Left kidney (tissue), 2 donors: ENCODE data around the gene AKR1D1. TPM values are rescaled to one million over a fixed set of nuclear protein-coding genes. Genes with fewer than 3 reads are reported as not detected.
"Not testable (repeated sequence)": the region's sequence is repeated elsewhere in the genome, so short reads cannot be mapped to it uniquely, and the experiment has no call there.

ENCODE experiments used
- DNase-seq: peaks from one replicate; pipeline ENCODE4 v3.0.0-alpha.2; 2013
- polyA plus RNA-seq: library from polyadenylated mRNA; unstranded; fragments of 120-200 nt; gene quantifications from one replicate; pipeline ENCODE4 v1.2.1, GENCODE V29; 2013; ENCODE audit not compliant: insufficient read length

Gene AKR1D1
- polyA plus RNA-seq, 1 donor = 0.08 TPM

- DNase-seq = no peak
Observed at GRCh38 chr7:138074121-138074520, 2.1 kb upstream of the AKR1D1 start.

GRCh38 chr7:138074540-138074939 lies 1.7 kb upstream of the AKR1D1 start:
- DNase-seq = no peak

DNA sequence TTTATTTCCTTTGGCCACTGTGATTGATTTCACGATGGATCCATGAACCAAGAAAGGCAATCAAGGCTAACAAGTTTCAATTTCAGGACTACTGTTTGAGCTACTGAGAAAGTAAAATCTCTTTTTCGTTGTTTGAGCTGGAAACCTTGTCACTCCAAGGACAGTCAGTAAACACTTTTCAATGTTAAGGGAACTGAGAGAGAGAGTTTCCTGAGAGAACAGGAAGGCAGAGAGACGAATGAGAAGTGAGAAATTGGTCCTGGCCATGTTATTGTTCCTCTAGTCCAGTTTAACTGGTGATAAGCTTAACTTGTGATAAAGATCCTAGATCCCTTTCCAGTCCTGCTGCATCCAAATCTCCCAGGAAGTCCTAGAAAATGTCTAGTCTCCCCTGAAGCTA lies 909 bp upstream of the AKR1D1 start:
- no peak for DNase-seq

DNA sequence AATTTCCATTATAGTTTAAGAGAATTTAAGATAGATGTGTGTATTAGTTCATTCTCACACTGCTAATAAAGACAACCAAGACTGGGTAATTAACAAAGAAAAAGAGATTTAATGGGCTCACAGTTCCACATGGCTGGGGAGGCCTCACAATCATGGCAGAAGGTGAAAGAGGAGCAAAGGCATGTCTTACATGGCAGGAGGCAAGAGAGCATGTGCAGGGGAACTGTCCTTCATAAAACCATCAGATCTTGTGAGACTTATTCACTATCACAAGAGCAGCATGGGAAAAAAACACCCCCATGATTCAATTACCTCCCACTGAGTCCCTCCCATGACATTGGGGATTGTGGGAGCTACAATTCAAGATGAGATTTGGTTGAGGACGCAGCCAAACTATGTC lies 473 bp upstream of the AKR1D1 start:
- DNase-seq = not testable (repeated sequence)

DNA sequence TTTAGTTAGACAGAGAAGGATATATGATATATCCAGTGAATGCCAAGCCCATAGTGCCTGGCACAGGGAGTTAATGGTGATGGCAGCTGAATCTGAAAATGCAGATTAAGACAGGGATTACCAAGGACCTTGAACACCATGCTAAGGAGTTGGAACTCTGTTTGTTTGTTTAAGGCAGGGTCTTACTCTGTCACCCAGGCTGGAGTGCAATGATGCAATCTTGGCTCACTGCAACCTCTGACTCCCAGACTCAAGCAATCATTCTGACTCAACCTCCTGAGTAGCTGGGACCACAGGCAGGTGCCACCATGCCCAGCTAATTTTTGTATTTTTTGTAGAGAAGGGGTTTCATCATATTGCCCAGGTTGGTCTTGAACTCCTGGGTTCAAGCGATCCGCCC lies 1.6 kb downstream of the AKR1D1 start:
- DNase-seq = no peak

- DNase-seq = no peak
Observed at GRCh38 chr7:138079137-138079536, 2.9 kb downstream of the AKR1D1 start.

DNA sequence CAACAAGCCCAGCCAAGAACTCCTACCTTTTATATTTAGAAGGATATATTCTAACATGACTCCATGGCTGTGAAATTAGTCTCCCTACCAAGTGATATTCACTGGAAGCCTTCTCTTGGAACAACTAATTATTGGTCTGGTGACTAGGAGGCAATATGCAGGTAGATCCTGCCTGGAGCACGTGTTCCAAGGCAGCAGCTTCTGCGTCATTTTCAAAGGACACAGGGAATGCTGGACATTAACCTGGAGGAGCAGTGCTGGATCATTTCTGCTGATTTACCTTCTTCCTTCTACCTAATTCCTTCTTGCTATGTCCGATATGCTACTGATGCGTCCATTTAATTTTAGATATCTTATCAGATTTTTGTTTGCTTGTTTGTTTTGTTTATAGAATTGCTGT lies 5.6 kb downstream of the AKR1D1 start:
- no peak for DNase-seq

GRCh38 chr7:138083859-138084258 lies 7.6 kb downstream of the AKR1D1 start:
- no peak for DNase-seq

- no peak for DNase-seq
Observed at GRCh38 chr7:138086563-138087270, 10.5 kb downstream of the AKR1D1 start.

DNA sequence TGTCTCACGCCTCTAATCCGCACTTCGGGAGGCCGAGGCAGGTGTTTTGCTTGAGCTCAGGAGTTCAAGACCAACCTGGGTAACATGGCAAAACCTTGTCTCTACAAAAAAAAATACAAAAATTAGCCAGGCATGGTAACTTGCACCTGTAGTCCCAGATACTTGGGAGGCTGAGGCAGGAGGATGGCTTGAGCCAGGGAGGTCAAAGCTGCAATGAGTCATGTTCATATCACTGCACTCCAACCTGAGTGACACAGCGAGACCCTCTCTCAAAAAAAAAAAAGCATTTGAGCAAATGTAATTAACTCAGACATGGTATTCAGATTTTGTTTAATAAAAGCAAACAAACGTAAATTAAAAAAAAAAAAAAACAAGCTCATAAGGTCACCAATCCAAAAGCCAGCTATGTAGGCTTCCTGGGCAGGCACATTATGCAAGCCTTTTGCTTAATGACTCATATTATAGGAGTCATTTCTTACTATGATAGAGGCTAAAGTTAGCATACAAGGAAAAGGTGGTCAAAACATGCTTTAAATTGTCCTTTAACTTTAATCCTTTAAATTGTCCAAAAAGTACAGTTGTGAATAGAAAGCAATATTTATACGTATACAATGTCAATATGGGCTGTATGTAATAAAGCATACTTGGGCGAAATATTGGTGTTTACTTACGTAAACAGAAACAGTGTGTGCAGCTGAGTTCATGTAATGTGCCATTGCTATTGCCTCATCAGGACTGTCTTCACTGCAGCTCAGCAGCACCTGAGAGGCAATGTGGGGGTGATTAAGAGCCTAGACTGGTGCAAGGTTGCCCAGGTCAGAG lies 13.0 kb downstream of the AKR1D1 start:
- no peak for DNase-seq

DNA sequence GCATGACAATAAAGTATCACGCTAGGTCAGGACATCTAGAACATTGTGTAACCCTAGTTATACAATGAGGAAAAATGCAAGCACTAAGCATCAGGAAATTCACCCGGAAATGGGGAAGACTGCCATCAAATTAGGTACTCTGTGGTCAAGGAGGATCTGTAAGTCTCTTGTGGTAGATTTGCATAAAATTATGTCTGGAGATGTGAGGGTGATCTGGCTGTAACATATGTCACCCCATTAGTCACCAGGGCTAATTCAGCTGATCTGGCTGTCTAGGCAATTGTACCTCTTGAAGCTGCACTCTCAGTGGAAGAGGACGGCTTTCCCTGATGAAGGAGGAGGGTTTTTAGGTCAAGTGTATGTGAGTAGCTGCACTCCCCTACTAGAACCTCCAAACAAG lies 14.8 kb downstream of the AKR1D1 start:
- no peak for DNase-seq

- not testable (repeated sequence) for DNase-seq
Observed at GRCh38 chr7:138091840-138092239, 15.6 kb downstream of the AKR1D1 start.

GRCh38 chr7:138092486-138093028 lies 16.3 kb downstream of the AKR1D1 start:
- no peak for DNase-seq

DNA sequence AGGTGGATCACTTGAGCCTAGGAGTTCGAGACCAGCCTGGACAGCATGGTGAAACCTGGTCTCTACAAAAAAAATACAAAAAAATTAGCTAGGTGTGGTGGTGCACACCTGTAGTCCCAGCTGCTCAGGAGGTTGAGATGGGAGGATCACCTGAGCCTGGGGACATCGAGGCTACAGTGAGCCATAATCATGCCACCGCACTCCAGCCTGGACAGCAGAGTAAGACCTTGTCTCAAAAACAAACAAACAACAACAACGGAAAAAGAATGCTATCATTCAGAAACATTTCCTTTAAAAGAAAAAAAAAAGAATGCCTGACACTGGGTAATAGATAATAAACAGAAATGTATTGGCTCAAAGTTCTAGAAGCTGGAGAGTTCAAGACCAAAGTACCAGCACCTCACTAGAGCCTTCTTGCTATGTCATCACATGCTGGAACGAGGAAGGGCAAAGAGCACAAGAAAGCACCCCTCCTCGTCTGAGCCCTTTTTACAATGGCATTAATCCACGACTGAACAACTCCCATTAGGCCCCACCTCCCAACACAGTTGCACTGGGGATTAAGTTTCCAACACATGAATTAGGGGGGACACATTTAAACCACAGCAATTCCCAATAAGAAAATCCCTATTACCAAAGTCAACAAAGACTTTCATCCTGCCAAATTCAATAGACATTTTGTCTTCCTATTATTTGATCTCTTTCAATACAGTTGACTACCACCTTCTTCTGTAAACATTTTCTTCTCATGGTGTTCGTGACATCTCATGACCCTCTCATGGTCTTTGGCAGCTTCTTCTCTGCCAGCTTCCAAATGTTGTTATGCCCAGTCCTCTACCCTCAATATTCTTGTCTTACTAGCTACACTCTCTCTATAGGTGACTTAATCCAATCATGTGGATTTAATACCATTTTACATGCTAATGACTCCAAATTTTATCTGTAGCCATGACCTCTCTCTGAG lies 20.0 kb downstream of the AKR1D1 start:
- no peak for DNase-seq

DNA sequence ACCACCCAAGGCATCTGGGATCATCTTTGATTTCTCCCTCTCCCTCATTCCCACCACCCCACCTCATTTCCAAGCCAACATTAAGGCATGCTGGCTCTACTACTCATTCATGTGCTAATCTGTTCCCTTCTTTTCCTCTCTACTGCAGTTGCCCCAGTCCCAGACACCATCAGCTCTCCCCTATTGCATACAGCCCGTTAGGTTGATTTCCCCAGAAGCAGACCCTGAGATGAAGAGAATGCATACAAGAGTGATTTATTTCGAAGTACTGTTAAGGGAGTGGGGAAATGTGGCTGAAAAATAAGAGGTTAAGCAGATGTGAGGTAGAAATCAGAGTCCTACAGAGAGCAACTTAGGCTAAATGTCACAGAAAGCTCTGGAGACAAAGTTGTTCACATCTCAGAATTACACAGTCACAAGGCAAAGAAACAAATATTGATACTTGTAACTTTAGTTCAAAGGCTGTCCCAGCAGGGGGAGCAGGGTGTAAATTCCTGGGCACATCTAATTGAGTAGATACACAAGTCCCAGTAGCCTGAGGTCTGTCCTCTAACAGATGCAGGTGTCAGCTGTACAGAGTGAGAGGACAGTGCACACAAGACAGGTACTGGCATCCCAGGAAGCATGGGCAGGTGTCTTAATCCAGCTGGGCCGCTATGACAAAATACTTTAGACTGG lies 20.9 kb downstream of the AKR1D1 start:
- DNase-seq = peak; percentile 2

DNA sequence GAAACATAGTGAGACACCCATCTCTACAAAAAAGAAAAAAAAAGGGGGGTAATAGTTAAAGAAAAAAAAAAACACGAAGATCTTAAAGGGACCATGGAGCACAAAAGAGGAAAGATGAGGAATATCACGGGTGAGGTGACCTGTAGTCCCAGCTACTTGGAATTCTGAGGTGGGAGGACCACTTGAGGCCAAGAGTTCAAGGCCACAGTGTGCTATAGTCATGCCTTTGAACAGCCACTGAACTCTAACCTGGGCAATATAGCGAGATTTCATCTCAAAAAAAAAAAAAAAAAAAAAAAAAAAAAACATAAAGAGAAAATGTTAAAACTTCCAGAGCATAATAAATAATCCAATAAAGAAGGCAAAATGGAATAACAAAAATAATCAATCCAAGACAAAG lies 23.6 kb downstream of the AKR1D1 start:
- DNase-seq = no peak

- no peak for DNase-seq
Observed at GRCh38 chr7:138105221-138105620, 29.0 kb downstream of the AKR1D1 start.

- no peak for DNase-seq
Observed at GRCh38 chr7:138115047-138115446, 38.8 kb downstream of the AKR1D1 start.

- DNase-seq = no peak
Observed at GRCh38 chr7:138116141-138116540, 39.9 kb downstream of the AKR1D1 start.

DNA sequence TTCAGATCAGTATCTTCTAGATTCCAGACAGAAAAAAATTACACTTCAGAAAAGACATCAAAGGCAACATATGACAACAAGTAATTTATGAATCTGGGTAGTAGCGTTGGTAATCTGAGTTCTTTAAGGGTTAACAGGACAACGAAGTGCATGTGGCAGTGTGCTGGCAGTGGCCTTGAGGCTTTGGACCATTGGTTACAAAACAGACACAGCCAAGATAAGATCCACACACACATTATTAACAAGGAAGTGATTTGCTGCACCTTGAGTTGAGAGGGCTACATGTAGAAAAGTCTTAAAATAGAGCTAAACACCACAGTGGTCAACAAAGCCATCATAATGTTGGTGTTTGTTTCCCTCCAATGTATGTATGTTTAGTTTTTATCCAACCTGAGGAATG lies 40.6 kb downstream of the AKR1D1 start:
- no peak for DNase-seq

DNA sequence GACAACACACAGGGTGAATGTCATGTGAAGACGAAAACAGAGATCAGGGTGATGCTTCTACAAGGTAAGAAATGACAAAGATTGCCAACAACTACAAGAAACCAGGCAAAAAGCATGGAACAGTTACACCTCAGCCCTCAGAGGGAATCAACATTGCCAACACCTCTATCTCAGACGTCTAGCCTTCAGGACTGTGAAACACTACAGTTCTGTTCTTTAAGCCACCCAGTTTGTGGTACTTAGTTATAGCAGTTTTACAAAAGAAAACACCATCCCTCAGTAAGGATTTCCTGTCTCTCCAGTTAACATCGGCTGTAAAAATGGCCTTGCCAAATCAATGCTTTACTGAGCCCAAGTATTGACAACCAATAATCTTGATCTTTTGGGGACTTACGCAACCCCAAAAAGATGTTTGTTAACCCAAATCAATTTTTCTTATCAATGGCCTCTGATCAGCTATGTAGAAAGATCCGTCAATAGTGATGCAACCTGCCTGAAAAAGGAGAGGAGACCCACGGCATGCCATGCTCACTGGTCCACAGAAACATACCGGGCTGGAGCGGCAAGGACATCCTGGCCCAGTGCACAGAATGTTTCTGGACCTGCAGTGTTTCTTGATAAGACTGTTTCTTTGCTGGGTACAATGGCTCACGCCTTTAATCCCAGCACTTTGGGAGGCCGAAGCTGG lies 44.0 kb downstream of the AKR1D1 start:
- DNase-seq = no peak
